GM19467 (cell line): ENCODE results near the gene NTHL1.

Experiments
- ATAC-seq: cut with Tn5 transposase; IDR thresholded peaks from one replicate; pipeline ENCODE4 v1.9.1; 2021; ENCODE audit warnings: mild to moderate bottlenecking, moderate library complexity; ENCODE audit not compliant: unreplicated experiment

The NTHL1 gene

DNA sequence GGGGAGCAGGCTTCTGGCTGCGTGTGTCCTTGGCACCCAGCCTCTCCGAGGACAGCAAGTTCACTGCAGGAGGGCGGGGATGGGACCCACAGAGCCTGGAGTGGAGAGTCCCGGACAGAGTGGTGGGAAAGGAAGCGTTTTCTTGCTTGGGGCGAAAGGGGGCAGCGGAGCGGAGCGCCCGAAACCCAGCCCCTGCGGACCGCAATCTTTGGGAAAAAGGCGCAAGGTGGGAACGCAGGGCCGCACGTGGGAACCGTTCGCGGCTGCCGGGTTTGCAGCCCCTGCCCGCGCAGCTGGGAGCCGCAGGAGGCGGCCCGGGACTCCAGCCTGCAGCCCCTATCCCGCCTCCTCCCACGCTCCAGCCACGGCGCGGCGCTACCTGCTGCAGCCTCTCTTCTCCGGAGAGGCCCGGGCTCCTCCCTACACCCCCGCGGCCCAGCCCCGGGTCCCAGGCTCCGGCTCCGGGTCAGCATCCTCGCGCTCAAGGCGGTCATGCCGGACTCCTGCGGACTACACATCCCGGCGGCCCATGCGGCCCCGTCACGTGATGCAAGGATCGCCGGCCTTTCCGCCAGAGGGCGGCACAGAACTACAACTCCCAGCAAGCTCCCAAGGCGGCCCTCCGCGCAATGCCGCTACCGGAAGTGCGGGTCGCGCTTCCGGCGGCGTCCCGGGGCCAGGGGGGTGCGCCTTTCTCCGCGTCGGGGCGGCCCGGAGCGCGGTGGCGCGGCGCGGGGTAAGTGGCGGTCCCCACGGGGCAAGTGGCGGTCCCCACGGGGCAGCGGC lies at the start of gene NTHL1, which contains the start of gene TSC2:
NTHL1 (minus strand) TSS at position 505 of the 786 bp plus-strand sequence; CDS start at position 494, 11 bp downstream.
TSC2 (plus strand) TSS at position 656 of the 786 bp plus-strand sequence. CDS start 631 bp downstream, outside the sequence.
- peak; percentile 83 for ATAC-seq

DNA sequence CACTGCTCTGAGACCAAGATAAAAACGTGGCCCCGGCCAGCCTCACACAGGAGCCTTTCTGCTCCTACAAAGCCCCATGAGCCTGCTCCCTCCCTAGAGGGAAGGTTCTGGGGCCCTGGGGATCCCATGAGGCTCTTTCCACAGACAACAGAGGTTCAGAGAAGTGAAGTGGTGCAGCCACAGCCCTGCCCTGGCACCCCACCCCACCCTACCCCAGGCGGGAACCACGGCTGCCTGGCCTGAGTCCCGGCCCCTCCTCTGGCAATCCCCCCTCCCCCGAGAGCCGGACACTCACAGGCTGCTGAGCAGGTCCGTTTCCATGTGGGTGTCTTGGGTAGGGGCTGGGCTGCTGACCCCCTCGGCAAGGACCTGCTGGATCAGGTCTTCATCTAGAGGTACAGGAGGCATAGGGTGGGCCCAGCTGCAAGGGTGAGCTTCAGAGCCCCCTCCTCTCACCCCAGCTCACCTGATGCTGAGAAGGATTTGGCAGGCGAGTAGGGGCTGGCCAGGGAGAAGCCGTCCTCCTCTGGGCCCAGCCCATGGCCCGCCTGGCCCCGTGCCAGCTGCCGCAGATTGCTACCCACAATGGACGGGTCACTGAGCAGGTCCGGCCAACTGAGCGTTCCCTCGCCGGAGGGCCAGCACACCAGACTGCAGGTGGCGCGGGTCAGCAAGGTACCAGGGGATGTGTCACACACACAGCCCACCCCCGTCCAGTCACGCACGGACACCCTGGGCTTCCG lies 49.4 kb upstream of the NTHL1 start:
- no peak for ATAC-seq

DNA sequence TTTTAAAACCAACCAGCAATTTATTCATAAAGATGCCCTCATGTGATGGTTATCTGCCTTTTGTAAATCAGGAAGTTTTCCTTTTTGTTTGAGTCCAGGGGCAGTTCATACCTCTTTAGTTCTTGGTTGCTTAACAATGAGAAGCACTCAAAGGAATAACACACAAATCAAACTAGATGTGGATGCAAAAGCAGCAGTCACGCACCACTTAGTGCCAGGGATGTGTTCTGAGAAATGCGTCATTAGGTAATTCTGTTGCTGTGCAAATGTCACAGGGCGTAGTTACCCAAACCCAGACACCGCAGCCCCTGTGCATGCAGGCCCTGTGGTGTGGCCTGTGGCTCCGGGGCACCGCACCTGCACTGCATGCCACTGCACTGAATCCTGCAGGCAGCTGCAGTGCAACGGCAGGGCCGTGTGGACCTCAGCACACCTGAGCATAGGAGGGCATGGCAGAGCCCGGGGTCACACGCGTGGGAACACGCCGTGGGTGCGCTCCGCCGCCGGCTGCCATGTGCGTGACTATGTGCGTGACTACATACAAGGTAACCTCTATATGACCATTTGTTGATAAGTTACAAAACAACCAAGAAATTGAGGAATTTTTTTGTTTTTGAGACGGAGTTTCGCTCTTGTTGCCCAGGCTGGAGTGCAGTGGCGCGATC lies 48.4 kb upstream of the NTHL1 start:
- no peak for ATAC-seq

DNA sequence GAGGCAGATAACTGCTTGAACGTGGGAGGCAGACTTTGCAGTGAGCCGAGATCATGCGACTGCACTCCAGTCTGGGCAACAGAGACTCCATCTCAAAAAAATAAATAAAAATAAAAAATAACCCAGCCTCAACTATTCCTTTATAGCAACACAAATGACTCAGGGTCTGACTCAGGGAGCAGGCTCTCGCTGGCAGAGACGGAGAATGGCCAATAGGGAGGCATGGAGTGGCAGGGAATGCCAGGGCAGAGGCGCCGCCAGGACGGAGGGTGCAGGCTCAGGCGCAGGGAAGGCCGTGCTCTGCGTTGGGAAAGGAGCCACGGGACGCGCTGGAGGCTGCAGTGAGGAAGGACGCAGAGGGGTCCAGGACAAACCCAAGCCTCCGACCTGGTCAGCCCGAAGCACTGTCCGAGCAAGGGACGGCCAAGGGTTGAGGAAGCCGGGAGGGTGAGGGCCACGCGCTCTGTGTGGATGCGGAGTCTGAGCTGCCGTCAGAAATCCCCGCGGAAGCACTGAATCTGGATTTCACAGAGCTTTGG lies 47.8 kb upstream of the NTHL1 start:
- no peak for ATAC-seq

DNA sequence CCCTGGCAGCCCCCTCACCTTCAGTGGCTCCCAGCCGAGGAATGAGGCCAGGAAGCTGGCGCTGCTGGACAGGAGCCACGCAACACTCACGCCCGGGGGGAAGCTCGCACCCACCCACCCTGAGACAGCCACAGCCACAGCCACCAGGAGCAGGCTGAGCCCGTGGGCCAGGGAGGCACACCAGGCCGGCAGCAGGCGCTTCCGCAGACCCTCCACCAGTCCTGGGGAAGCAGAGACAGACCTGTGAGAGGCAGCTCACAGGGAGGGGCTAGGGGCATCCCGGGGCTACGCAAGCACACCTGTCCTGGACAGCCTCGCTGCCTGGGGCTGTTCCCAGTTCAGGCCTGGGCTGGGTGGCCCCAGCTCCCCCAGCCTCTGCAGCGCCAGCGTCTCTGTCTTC lies 46.2 kb upstream of the NTHL1 start:
- ATAC-seq, result no peak

DNA sequence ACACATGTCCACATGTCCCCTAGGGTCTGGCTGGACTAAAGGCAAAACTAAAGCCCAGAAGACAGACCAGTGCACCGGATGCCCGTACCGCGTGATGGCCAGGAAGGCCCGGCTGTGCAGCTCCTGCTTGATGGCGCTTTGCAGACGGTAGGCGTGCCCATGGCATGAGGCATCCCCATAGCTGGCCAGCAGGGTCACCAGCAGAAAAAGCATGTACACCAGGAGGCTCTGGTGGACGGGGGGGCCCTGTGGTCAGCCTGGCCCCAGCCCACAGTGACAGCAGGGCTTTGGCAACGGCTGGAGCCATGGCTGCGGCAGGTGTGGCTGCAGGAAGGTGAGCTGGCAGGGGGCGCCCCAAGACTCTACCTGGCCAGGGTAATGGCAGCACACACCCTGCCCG lies 45.2 kb upstream of the NTHL1 start:
- no peak for ATAC-seq

DNA sequence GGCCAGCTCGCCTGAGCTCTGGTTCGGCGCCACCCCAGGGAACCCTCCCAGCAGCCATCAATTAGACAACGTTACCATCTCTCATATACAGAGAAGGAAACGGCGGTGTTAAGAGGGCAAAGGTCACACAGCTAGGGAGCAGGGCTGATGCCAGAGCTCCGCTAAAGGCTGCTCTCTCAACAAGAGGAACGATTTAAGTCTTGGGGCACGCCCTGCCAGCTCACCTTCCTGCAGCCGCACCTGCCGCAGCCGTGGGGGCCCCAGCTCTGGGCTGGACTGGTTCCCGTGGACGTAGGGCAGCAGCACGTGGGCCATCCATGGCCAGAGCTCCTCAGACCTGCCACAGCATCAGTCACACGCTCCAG lies 44.6 kb upstream of the NTHL1 start:
- ATAC-seq, result no peak

DNA sequence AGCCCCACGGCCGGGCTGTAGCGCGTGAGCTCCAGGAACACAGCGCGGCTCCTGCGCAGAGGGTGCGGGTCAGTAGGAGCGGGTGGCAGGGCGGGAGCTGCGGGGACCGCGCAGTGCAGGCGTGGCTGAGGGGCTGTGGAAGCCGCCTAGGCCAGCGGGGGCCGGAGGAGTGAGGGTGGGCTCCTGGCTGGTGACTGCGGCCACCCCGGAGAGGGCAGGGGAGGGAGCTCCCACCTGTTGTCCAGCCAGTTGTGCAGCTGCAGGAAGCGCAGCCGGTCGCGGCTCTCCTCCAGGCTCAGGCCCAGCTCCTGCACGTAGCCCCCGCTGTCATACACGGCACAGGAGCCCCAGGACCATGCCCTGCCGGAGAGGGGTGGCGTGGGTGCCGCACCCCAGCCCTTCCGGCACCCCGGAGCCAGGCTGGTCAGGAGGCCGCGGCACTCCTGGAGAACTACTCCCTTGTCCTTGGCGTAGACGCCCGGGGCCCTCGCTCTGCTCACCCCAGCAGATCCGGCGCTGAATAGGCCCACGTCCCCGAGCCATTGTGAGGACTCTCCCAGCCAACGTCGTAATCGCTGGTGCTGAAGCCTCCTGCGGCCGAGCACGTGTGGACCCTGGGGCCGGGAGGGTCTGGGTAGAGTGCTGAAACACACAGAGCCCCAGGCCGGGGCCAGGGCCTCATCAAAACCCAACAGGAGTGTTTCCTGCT lies 44.1 kb upstream of the NTHL1 start:
- no peak for ATAC-seq

DNA sequence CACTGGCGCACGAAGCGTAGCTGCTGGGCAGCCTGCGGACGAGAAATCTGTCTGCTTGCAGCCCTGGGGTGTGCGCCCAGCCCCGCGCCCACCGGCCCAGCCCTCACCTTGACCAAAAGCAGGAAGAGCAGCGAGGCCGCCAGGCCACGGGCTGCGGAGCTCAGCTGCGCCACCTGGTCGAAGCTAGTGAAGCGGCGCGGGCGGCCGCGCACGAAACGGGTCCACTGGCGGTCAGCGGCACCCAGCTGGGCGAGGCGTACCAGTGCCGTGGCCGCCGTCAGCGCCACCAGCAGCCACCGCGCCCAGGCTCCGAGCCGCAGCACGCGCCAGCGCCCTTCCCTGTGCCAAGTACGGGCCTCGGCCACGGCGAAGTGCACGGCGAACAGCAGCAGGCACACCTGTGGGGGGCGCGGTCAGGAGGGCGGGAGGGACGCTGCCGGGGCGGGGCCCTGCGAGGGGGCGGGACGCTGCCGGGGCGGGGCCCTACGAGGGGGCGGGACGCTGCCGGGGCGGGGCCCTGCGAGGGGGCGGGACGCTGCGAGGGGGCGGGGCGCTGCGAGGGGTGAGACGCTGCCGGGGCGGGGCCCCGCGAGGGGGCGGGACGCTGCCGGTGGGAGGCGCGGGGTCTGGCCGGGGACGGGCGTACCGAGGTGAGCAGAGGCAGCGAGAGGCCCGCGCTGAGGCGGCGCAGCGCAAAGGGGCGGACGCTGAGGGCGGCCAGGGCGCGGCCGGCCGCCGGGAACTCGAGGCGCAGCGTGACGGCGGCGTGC lies 43.3 kb upstream of the NTHL1 start:
- ATAC-seq, result no peak

DNA sequence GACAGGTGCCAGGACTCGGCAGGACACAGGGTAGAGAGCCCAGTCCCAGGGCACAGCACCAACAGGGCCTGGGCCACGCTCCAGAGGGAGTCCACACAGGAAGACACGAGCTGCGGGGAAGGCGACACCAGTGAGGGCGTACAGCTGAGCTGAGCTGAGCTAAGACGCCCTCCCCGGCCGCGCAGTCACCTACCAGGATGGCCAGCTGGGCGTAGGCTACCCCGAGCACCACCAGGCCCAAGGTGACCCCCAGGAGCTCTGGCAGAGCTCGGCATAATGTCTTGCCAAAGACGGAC lies 42.8 kb upstream of the NTHL1 start:
- no peak for ATAC-seq

DNA sequence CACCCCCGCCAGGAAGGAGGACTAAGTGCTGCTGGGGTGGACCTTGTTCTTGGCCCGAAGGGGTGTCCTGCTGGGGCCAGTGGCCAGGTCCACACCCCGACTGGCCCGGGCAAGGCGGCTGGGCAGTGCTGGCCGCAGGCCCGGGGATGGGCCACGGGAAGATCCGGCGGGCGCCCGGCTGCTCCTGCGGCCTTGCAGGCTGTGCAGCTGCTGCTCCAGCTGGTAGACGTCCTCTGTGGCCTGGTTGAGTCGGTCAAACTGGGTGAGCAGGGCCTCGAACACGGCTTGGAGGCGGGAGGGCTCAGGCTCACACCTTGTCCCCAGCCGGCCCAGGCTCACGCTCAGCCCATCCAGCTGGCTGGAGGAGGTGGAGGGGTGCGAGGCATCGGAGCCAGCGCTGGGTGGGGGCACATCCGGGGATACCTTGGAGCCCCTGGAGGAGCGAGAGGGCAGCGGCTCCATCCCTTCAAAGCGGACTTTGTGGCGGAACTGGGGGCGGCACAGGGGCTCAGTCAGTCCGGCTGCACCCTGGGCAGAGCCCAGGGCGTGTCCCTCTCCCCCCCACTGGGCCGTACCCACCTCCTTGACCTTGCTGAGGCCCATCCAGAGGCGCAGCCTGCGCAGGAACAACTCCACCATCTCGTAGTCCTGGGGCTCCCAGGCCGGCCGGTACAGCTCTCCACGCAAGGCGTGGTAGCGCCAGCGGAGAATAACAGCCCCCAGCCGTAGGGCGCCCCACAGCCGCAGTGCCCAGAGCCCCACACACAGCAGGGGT lies 42.3 kb upstream of the NTHL1 start:
- no peak for ATAC-seq

DNA sequence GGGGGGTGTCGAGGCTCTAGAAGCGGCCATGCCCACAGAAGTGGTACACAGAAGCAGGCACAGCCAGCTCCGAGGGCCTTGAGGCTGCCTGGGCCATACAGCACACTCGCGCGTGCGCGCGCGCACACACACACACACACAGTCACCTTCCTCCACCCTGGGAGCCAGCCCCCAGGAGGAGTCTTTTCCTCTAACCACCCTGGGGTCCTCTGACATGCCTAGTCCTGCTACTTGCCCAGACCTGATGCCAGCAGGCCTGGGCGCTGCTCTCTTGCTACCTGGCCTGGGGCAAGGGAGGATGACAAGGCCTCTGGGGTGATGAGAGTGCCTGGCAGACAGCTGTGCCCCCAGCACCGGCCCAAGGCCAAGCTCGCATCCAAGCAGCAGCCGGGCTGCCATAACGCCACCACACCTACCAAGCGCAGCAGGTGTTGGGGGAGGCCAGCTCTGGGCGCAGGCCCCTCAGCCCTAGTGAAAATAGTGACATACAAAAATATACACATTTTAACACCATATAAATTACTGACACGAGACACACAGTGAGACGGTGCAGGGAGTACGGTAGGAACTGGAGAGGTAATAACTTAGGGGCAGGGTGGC lies 41.2 kb upstream of the NTHL1 start:
- ATAC-seq, result no peak

DNA sequence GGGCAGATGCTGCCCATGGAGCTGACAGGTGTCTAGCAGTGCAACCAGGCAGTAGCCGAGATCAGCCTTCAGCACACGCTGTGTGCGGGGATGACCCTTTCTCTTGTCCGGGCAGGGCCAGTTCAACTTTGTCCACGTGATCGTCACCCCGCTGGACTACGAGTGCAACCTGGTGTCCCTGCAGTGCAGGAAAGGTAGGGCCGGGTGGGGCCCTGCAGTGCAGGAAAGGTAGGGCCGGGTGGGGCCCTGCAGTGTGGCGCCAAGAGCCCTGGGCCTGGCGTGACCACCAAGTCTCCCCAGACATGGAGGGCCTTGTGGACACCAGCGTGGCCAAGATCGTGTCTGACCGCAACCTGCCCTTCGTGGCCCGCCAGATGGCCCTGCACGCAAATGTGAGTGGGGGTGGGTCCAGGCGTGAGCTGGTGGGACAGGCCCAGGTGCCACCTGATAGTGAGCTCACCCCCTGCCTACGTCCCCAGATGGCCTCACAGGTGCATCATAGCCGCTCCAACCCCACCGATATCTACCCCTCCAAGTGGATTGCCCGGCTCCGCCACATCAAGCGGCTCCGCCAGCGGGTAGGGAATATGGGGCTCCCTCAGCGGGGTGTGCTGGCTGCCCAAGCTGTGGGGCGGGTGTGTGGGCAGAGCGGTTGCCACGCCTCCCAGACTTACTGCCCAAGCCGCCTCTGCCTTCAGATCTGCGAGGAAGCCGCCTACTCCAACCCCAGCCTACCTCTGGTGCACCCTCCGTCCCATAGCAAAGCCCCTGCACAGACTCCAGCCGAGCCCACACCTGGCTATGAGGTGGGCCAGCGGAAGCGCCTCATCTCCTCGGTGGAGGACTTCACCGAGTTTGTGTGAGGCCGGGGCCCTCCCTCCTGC lies 40.4 kb upstream of the NTHL1 start:
- ATAC-seq, result no peak

DNA sequence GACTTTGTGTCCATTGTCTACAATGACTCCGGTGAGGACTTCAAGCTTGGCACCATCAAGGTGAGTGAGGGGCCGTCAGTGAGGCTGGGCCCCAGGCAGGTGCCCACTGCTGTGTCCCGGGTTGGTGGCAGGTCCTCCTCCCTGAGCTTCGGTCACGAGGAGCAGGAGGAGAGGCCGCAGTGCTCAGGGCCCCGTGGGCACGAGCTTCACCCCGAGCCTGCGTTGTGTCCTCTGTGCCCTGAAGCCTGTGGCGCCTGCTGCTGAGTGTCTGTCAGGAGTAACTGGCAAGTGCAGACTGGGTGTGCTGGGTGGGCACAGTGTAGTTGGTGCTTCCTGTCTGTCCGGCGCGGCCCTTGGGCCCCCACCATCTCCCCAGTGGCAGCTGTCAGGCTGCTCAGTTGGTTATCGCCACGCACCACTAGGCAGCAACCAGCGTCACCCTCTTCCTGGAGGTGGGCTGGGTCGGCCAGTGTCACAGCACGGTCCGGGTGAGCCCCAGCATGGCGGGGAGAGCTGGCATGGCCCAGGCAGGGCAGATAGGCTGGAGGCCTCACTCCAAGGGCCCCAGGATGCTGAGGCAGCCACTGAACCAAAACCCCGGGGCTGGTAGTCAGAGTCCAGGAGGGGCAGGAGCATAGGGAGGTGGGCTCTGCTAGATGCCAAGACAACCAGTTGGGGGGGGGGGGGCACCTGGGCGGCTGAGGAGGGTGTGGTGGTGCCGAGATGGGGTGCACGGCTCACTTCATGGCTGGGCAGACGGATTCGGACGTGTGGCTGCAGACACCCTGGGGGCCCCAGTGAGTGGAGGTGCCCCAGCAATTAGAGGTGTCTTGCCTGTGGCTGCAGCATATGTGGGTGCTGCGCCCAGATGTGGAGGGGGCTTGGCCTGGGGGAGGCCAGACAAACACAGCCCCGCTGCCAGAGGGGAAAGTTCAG lies 39.4 kb upstream of the NTHL1 start:
- no peak for ATAC-seq

DNA sequence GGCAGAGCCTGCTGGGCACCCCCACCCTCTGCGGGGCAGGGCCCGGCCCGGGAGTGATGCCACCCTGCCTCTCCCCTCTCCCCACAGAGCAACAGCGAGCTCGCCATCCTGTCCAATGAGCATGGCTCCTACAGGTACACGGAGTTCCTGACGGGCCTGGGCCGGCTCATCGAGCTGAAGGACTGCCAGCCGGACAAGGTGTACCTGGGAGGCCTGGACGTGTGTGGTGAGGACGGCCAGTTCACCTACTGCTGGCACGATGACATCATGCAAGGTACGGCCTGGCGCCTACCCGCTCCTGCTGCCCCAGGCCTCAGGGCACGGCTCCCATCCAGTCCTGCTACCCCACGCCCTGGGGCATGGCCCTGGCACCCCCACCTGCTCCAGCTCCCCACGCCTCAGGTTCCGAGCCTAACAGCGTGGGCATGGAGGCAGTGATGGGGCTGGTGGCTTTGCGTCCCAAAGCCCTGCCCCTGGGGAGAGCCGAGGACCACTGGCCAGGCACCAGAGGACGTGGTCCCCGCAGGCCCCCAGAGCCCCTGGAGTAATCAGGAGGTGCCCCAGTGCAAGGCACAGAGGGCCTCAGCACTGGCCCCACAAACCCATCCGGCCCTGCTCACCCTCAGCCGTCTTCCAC lies 38.6 kb upstream of the NTHL1 start:
- no peak for ATAC-seq

DNA sequence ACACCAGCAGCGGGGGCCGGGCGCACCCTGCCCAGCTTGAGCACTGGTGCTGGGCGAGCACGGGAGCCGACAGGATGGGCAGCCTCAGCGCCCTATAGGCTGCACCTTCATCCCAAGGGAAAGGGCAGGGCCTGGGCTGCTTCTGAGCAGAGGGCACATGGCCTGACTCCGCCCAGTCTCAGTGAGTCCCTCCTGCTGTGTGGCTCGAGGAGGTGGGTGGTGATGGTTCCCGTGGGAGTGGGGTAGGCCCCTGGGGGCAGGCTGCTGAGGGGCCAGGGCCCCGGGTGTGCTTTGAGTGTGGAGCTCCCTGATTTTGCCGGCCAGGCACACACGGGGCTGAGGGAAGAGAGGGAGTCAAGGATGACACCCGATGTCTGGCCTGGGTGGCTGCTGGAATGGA lies 38.0 kb upstream of the NTHL1 start:
- no peak for ATAC-seq
